ENCODE results near the gene EP400.

Gene EP400

DNA sequence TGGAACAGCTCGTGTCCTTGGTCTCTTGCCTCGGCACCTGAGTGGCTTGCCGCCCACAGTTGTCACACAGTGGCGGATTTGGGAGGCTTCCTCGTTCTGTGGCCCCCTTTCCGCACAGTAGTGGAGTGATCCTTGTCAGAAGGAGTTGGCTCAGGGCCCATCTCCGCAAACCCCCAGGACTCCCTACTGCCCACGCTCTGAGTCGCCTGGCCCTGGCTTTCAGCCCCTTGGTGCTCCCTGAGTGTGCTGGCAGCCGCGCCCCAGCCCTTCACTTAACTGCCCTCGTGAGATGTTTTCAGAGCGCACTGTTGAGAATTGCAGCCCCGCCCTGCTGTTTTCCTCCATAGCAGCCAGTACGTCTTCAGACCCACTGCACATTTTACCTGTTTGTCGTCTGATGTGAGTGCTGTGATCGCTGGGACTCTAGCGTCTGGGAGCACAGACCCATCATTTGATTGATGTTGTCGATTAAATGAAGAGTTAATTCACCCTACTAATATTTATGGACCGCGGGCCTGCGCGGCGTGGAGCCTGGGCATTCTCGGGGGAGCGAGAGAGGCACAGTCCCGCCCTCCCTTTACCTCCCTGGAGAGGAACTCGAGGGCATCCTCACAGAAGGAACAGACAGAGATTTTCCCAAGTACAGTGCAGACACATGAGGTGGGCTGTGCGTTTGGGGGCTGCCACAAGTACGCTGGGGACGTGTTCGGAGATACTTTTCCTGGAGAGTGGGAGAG is 102.6 kb downstream of the EP400 start:
- DNase-seq: no peak

GRCh38 chr12:132053338-132054330 is 103.9 kb downstream of the EP400 start:
- no peak for DNase-seq

GRCh38 chr12:132054983-132055382 is 105.2 kb downstream of the EP400 start:
- no peak for DNase-seq

- DNase-seq: no peak
These were observed 105.9 kb downstream of the EP400 start for GRCh38 chr12:132055535-132056096.

GRCh38 chr12:132056320-132056719 is 106.6 kb downstream of the EP400 start:
- no peak for DNase-seq

- DNase-seq: no peak
These were observed 107.2 kb downstream of the EP400 start for GRCh38 chr12:132056951-132057350.

DNA sequence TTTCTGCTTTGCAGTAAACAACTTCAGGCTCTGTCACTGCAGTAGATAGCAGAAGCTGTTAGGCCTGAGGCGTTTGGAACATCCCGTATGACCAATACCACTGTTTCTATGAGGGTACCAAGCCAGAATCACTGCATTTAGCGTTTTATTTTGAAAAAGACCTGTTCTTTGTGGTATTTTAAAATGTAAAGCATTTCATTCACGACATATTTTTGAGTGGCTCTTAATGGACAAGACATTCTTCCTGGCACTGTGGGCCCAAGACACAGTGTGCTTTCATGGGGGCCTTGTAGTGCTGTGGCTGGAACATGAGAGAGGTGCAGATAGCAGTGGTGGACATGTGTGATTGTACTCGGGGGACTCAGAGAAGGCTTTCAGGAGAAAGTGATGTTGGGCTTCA is 107.9 kb downstream of the EP400 start:
- no peak for DNase-seq

DNA sequence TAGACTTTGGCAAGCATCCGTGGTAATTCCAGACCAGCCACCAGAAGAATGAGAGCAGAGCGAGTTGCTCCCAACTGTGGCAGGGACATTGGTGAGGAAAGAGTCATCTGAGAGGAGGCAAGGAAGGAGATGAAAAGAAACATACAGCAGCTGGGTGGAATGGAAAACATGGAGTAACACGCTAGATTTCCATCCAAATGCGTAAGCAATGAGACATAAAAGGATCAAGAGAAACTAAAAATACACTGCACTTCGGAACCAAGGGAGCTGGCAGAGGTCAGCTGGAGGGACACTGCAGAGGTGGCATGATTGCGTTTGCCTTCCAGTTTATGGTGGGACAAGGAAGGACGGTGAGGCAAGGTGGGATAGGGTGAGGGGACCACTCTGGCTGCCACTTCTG is 111.5 kb downstream of the EP400 start:
- DNase-seq: no peak

DNA sequence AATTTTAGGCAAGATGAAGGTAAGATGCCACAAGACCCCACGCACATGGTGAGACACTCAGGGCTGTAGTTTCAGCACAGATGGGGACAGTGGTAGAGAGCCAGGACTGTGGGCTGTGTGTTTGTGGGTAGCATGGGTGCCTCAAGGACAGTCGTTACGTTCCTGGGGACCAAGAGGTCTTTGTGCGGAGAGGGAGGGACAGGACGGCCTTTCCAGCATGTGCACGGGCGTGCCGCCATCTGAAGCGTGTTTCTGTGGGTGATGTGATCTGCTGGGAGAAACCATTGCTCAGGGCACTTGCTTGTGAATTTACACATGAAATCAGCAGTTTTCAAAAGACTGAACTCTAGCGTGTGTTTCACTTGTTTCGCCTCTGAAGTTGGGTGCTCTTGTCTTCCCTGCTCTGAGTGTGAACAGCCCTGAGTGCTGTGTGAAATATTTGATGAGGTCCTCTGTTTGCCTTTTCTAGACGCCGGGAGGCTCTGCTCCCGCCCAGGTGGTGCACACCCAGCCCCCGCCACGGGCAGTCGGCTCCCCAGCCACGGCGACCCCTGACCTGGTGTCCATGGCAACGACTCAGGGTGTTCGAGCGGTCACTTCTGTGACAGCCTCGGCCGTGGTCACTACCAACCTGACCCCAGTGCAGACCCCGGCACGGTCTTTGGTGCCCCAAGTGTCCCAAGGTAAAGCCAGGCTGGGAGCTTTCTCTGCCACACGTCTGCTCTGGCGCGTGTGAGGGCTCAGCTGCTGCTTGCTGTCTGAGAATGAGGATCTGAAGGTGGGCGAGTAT is 112.1 kb downstream of the EP400 start:
- no peak for DNase-seq

DNA sequence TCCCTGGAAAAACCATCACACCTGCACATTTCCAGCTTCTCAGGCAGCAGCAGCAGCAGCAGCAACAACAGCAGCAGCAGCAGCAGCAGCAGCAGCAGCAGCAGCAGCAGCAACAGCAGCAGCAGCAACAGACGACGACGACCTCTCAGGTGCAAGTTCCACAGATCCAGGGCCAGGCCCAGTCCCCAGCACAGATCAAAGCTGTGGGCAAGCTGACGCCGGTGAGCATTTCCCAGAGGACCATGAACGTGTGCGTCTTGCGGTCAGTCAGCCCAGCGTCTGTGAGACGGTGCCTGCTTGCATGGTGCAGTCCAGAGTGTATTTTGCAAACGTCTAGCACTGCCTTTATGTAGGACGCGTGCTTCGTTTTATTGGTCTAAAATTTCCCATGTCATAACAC is 112.7 kb downstream of the EP400 start:
- no peak for DNase-seq

DNA sequence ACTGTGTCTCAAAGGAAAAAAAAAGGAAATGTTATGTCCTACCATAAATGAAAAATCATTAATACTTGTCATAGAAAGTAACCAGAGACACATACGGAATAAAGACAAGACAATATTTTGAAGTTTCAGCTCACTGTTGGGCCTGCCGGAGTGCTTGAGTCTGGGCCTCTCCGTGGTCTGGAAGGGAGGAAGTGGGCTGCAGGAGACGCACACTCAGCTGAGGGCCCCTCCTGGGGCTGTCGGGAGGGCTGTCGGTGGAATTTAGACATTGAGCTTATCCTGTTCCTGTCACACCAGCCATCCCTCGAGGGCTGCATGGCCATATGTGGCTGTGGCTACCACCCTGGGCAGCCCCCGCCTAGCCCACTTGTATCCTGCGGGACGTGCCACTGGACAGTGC is 113.7 kb downstream of the EP400 start:
- DNase-seq: no peak

DNA sequence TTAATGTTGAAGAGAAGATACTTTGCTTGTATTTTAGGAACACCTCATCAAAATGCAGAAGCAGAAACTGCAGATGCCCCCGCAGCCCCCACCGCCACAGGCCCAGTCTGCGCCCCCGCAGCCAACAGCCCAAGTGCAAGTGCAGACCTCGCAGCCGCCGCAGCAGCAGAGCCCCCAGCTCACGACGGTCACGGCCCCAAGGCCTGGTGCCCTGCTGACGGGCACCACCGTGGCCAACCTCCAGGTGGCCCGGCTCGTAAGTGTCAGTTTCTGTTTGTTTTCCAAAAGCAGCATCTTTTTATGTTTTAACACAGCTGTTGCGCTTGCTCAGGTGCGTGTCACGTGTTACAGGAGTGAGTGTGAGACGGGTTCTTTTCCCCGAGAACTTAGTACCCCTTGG is 114.9 kb downstream of the EP400 start:
- DNase-seq: no peak

DNA sequence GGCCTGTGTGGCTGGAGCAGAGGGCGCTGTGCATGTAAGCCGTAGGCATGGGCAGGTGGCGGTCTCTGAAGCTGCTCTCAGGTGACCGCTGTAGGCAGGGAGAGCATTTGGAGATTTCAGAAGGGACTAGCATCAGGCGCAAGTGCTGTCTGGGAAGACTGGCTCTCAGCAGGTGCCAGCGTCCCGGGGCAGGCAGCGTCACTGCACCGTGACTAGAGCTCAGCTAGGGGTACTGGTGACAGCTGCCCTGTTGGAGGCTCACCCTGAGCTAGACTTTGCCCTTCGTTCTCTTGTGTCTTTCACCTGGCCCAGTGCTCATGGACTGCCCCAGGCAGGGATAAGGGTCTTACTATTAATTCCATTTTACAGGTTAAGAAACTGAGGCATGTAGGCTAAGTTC is 115.5 kb downstream of the EP400 start:
- no peak for DNase-seq

- DNase-seq: no peak
These were observed 116.0 kb downstream of the EP400 start for GRCh38 chr12:132065609-132066344.

DNA sequence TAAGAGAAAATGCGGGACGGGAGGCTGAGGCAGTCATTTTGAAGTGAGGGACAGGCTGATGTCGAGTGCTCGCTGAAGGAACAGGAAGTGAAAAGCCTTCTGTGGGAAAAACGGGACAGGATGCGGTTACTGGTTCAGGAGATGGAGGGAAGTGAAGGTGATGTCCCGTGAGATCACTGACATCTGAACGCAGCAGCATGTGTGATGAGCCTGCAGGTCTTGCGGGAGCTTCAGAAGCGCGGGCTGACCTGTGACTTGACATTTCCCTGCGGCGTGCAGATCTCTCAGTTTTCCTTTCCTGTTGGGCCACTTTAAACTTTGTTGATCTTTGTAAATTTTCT is 116.6 kb downstream of the EP400 start:
- DNase-seq: no peak

GRCh38 chr12:132066749-132067148 is 117.0 kb downstream of the EP400 start:
- no peak for DNase-seq

DNA sequence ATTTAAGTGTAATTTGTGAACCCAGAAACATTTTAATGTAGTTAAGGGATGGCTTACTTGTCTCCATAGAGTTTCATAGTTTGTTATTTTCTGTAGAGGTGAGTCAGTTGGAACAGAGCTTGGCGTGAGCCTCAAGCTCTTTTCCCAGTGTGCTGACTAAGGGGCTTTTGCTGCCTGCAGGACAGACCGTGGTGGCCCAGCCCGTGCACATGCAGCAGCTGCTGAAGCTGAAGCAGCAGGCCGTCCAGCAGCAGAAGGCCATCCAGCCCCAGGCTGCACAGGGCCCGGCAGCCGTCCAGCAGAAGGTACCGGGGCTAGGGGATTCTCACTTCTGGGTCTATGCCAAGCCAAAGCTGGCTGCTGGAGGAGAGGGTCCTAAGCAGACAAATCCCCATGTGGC is 117.4 kb downstream of the EP400 start:
- no peak for DNase-seq

GRCh38 chr12:132068250-132068649 is 118.5 kb downstream of the EP400 start:
- DNase-seq: no peak

DNA sequence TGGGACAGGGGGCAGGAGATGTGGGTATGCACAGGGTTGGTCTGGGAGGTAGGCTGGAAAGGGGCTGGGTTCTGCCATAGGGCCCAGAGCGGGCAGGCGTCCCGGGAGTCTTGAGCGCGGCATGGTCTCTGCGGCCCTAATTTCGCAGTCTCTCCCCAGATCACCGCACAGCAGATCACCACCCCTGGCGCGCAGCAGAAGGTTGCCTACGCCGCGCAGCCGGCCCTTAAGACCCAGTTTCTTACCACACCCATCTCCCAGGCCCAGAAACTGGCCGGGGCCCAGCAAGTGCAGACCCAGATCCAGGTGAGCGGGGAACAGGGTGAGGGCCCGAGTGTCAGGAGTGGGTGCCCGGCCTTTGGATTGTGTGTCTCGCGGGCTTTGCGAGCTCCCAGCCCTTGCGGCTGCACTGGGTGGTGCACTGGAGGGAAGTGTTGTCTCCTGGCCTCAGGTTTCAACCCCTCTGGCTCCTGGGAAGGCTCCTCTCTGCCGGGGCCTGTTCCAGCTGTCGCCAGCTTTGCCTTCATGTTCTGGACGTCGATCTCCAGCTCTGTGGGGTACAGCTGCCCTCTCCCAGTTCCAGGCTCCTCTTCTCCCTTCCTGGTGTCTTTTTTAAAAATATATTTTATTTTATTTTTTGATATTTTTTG is 119.7 kb downstream of the EP400 start:
- no peak for DNase-seq

GRCh38 chr12:132070298-132070697 is 120.6 kb downstream of the EP400 start:
- no peak for DNase-seq

GRCh38 chr12:132071040-132071810 is 121.5 kb downstream of the EP400 start:
- no peak for DNase-seq
